Measurements from ENCODE around the gene KRTAP5-4. TPM values are rescaled to one million over a fixed set of nuclear protein-coding genes. Genes with fewer than 3 reads are reported as not detected.

The KRTAP5-4 gene
- total RNA-seq, 1 experiment from 2014 or later = not detected

DNA sequence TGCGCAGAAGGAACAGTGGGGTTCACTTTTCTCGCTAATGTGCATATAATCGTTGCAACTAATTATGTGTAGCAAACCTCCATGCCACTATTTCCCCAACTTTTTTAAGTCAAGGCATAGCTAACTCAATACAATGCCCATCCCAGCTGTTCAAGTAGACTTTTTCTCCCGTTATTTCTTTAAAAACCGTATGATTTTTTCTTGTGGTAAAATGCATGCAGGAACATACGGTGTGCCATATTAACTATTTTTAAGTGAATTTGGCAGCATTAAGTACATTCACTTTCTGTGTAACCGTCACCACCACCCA, 47.0 kb downstream of the KRTAP5-4 start:
- Histone ChIP-seq H3K36me3 (ENCODE audit: control insufficient read depth, insufficient read depth, low read length) (no peaks in the 10 kb centered on the region), H3K4me3 (ENCODE audit: low read depth in 2 of 2, low read length in 2 of 2) (no peak overlapping the region), H3K27ac (ENCODE audit: low read length) (no peak overlapping the region), H3K27me3 (ENCODE audit: control insufficient read depth, insufficient read depth, low read length) (no peaks in the 10 kb centered on the region; the same call in 1 of the 2 replicates), H3K4me1 (ENCODE audit: control insufficient read depth, insufficient read depth, low read length) (peaks cover 21% of the 10 kb centered on the region), H3K9me3 (ENCODE audit: control insufficient read depth, insufficient read depth, low read depth, low read length) (peaks cover 4% of the 10 kb centered on the region; the same call in 1 of the 2 replicates)
- intact Hi-C loops (cut with micrococcal nuclease; ENCODE audit: unreplicated experiment) (loop anchor here (1.0 kb wide), 1 partner anchor 29 kb away; no protein-coding TSS in a partner anchor), in situ Hi-C loops (cut with HindIII; ENCODE audit: low pct_unique_long_range_greater_than_20kb, low sequenced_read_pairs) (no loop called here)
- CTCF ChIA-PET = interaction anchor here (0.6 to 3.2 kb wide), 15 partner anchors 15 to 312 kb away, joined by 3 to 95 read pairs (median 6); no protein-coding TSS in a partner anchor
- ATAC-seq = no peak
- no TSS peak for BruUV-seq (replicated peaks)
- POLR2A ChIA-PET = interaction anchor here (0.5 to 0.6 kb wide), 4 partner anchors 10 to 357 kb away, joined by 3 to 6 read pairs (median 4); partner anchors contain the start of gene KRTAP5-1
- no peak for DNase-seq (ENCODE audit: low read depth, low spot score)
- TF ChIP-seq, protein P1, sequence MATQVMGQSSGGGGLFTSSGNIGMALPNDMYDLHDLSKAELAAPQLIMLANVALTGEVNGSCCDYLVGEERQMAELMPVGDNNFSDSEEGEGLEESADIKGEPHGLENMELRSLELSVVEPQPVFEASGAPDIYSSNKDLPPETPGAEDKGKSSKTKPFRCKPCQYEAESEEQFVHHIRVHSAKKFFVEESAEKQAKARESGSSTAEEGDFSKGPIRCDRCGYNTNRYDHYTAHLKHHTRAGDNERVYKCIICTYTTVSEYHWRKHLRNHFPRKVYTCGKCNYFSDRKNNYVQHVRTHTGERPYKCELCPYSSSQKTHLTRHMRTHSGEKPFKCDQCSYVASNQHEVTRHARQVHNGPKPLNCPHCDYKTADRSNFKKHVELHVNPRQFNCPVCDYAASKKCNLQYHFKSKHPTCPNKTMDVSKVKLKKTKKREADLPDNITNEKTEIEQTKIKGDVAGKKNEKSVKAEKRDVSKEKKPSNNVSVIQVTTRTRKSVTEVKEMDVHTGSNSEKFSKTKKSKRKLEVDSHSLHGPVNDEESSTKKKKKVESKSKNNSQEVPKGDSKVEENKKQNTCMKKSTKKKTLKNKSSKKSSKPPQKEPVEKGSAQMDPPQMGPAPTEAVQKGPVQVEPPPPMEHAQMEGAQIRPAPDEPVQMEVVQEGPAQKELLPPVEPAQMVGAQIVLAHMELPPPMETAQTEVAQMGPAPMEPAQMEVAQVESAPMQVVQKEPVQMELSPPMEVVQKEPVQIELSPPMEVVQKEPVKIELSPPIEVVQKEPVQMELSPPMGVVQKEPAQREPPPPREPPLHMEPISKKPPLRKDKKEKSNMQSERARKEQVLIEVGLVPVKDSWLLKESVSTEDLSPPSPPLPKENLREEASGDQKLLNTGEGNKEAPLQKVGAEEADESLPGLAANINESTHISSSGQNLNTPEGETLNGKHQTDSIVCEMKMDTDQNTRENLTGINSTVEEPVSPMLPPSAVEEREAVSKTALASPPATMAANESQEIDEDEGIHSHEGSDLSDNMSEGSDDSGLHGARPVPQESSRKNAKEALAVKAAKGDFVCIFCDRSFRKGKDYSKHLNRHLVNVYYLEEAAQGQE (IDR thresholded peaks at IDR 0.05; ENCODE audit: insufficient read depth in 1 of 2, low read depth in 2 of 2, low read length in 1 of 2) = no peak
- TF ChIP-seq POLR2AphosphoS5 (IDR thresholded peaks at IDR 0.05; ENCODE audit: low read depth, low read length) = no peak
- no peak for TF ChIP-seq TCF7L2 (IDR thresholded peaks at IDR 0.05; ENCODE audit: low read depth, low read length)
- no peak for TF ChIP-seq SIN3A (IDR thresholded peaks at IDR 0.05; ENCODE audit: borderline replicate concordance, insufficient read depth, low read depth, low read length)
- TF ChIP-seq, protein P2, sequence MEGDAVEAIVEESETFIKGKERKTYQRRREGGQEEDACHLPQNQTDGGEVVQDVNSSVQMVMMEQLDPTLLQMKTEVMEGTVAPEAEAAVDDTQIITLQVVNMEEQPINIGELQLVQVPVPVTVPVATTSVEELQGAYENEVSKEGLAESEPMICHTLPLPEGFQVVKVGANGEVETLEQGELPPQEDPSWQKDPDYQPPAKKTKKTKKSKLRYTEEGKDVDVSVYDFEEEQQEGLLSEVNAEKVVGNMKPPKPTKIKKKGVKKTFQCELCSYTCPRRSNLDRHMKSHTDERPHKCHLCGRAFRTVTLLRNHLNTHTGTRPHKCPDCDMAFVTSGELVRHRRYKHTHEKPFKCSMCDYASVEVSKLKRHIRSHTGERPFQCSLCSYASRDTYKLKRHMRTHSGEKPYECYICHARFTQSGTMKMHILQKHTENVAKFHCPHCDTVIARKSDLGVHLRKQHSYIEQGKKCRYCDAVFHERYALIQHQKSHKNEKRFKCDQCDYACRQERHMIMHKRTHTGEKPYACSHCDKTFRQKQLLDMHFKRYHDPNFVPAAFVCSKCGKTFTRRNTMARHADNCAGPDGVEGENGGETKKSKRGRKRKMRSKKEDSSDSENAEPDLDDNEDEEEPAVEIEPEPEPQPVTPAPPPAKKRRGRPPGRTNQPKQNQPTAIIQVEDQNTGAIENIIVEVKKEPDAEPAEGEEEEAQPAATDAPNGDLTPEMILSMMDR (IDR thresholded peaks at IDR 0.05) = no peak

DNA sequence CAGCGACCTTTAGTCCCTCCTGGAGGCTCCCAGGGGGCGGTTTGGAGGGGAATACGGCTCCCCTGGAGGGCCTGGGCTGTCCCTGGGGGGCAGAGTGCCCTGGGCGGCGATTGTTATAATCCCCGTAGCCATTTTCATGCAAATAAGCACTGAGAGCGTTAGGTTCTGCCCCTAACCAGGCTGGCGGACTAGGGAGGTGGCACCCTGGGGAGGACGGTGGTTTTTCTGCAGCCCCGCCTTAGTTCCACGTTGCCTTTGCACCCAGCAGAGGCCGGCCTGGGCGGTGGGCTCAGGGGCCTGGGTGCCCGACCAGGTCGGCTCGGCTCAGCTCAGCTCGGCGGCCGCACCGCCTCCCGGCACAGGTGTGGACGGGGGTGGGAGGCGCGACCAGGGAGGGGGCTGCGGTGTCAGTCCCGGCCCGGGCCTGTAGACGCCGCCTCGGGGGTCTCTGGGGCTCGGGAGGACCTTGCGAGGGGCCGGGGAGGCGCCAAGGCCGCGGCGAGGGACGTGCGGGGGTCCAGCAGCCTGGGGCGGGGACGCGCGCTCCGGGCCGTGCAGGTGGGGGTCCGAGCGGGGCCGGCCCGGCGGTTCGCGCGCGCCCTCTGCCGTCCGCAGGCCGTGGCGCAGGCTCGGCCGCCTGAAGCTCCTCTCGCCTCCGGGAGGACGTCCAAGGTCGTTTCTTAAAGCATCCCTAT, 47.6 kb downstream of the KRTAP5-4 start:
- Histone ChIP-seq H3K4me1 (ENCODE audit: control insufficient read depth, insufficient read depth, low read length) (peaks cover 21% of the 10 kb centered on the region), H3K27ac (ENCODE audit: low read length) (no peak overlapping the region), H3K9me3 (ENCODE audit: control insufficient read depth, insufficient read depth, low read depth, low read length) (peaks cover 4% of the 10 kb centered on the region; the same call in 1 of the 2 replicates), H3K27me3 (ENCODE audit: control insufficient read depth, insufficient read depth, low read length) (no peaks in the 10 kb centered on the region; the same call in 1 of the 2 replicates), H3K4me3 (ENCODE audit: low read depth in 2 of 2, low read length in 2 of 2) (peak overlapping the region; percentile 41 to 59), H3K36me3 (ENCODE audit: control insufficient read depth, insufficient read depth, low read length) (no peaks in the 10 kb centered on the region)
- peak; percentile 75 for ATAC-seq
- in situ Hi-C loops (cut with HindIII; ENCODE audit: low pct_unique_long_range_greater_than_20kb, low sequenced_read_pairs) (no loop called here), intact Hi-C loops (cut with micrococcal nuclease; ENCODE audit: unreplicated experiment) (no loop called here)
- TF ChIP-seq, protein P2 (IDR thresholded peaks at IDR 0.05) = peak; percentile 100
- no peak for TF ChIP-seq TCF7L2 (IDR thresholded peaks at IDR 0.05; ENCODE audit: low read depth, low read length)
- POLR2A ChIA-PET = interaction anchor here (0.5 to 0.6 kb wide), 4 partner anchors 10 to 357 kb away, joined by 3 to 6 read pairs (median 4); partner anchors contain the start of gene KRTAP5-1
- no TSS peak for BruUV-seq (replicated peaks)
- no peak for DNase-seq (ENCODE audit: low read depth, low spot score)
- CTCF ChIA-PET = interaction anchor here (0.6 to 3.2 kb wide), 20 partner anchors 8 to 312 kb away, joined by 3 to 95 read pairs (median 4); no protein-coding TSS in a partner anchor
